ENCODE measurements around the gene ADAMTS4. TPM values are rescaled to one million over a fixed set of nuclear protein-coding genes. Genes with fewer than 3 reads are reported as not detected.

ADAMTS4 gene
- total RNA-seq, 2 experiments from 2014 or later, result 0.28 to 0.60 TPM

DNA sequence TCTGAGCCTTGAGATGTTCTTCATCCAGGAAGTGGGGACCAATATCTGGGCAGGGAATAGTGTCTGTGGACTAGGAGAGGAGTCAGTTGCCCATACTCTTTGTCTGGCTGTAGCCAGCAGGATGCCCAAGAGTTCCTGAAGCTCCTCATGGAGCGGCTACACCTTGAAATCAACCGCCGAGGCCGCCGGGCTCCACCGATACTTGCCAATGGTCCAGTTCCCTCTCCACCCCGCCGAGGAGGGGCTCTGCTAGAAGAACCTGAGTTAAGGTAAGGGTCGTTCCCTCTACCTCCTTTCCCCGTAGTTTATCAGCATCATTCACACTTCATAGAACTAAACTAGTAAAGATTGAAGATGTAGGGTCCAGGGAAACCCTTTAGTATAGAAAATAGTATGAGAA is 36.0 kb downstream of the ADAMTS4 start:
- peaks cover 66% of the 10 kb centered on the region for H3K36me3 Mint-ChIP-seq (ENCODE audit: low read depth)
- Histone ChIP-seq H3K4me1 (ENCODE audit: insufficient read depth, low read length) (peaks cover 62% of the 10 kb centered on the region), H3K36me3 (ENCODE audit: insufficient read depth, low read length) (peaks cover 45% of the 10 kb centered on the region), H3K27me3 (ENCODE audit: control insufficient read depth in 1 of 2, insufficient read depth in 2 of 2, low read length in 2 of 2) (no peaks in the 10 kb centered on the region), H3K4me3 (ENCODE audit: low read length) (no peak overlapping the region), H3K27ac (ENCODE audit: low read depth in 1 of 2, low read length in 2 of 2) (no peak overlapping the region), H3K9me3 (ENCODE audit: control insufficient read depth in 1 of 2, insufficient read depth in 1 of 2, low read length in 2 of 2) (no peaks in the 10 kb centered on the region)
- intact Hi-C loops (cut with DNase I, micrococcal nuclease), result loop anchor here in 1 of 2 experiments (2.0 kb wide), 1 partner anchor 14 kb away; the partner anchor contains the start of gene B4GALT3
- TF ChIP-seq, protein P1, sequence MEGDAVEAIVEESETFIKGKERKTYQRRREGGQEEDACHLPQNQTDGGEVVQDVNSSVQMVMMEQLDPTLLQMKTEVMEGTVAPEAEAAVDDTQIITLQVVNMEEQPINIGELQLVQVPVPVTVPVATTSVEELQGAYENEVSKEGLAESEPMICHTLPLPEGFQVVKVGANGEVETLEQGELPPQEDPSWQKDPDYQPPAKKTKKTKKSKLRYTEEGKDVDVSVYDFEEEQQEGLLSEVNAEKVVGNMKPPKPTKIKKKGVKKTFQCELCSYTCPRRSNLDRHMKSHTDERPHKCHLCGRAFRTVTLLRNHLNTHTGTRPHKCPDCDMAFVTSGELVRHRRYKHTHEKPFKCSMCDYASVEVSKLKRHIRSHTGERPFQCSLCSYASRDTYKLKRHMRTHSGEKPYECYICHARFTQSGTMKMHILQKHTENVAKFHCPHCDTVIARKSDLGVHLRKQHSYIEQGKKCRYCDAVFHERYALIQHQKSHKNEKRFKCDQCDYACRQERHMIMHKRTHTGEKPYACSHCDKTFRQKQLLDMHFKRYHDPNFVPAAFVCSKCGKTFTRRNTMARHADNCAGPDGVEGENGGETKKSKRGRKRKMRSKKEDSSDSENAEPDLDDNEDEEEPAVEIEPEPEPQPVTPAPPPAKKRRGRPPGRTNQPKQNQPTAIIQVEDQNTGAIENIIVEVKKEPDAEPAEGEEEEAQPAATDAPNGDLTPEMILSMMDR (IDR thresholded peaks at IDR 0.05), result no peak
- CTCF ChIA-PET, result no interaction called here
- POLR2A ChIA-PET, result interaction anchor here (1.2 to 1.3 kb wide), 2 partner anchors 14 to 19 kb away, joined by 3 read pairs; partner anchors contain the start of gene B4GALT3
- H3K4me3 Mint-ChIP-seq, result peak overlapping the region; percentile 93
- peak overlapping the region; percentile 98 for H3K27ac Mint-ChIP-seq
- no peak for ATAC-seq (ENCODE audit: poor library complexity)
- DNase-seq, result no peak
- no peaks in the 10 kb centered on the region for H3K9me3 Mint-ChIP-seq
- H3K27me3 Mint-ChIP-seq, result no peaks in the 10 kb centered on the region
- H3K4me1 Mint-ChIP-seq (ENCODE audit: low read depth), result peaks cover 84% of the 10 kb centered on the region

DNA sequence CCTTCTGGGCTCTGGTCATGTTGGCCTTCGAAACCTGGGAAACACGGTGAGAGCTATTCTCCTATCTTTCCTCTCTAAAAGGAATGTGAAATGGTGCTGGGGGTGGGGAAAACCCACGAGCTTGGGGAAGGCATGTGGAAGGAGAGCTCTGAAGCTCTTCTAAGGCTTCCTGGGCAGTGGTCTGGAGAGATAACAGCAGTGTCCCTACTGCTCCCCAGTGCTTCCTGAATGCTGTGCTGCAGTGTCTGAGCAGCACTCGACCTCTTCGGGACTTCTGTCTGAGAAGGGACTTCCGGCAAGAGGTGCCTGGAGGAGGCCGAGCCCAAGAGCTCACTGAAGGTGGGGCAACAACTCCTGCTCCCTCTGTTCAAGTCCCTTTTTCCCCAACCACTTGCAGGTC is 36.8 kb downstream of the ADAMTS4 start:
- TF ChIP-seq, protein P1 (IDR thresholded peaks at IDR 0.05), result no peak
- Histone ChIP-seq H3K27me3 (ENCODE audit: control insufficient read depth in 1 of 2, insufficient read depth in 2 of 2, low read length in 2 of 2) (no peaks in the 10 kb centered on the region), H3K27ac (ENCODE audit: low read depth in 1 of 2, low read length in 2 of 2) (no peak overlapping the region), H3K4me1 (ENCODE audit: insufficient read depth, low read length) (peaks cover 54% of the 10 kb centered on the region), H3K4me3 (ENCODE audit: low read length) (no peak overlapping the region), H3K36me3 (ENCODE audit: insufficient read depth, low read length) (peaks cover 51% of the 10 kb centered on the region), H3K9me3 (ENCODE audit: control insufficient read depth in 1 of 2, insufficient read depth in 1 of 2, low read length in 2 of 2) (no peaks in the 10 kb centered on the region)
- no peaks in the 10 kb centered on the region for H3K9me3 Mint-ChIP-seq
- peak overlapping the region; percentile 93 for H3K4me3 Mint-ChIP-seq
- peak overlapping the region; percentile 98 for H3K27ac Mint-ChIP-seq
- ATAC-seq (ENCODE audit: poor library complexity) (no peak), DNase-seq (no peak)
- H3K4me1 Mint-ChIP-seq (ENCODE audit: low read depth), result peaks cover 85% of the 10 kb centered on the region
- no peaks in the 10 kb centered on the region for H3K27me3 Mint-ChIP-seq
- ChIA-PET POLR2A (interaction anchor here (0.9 to 1.3 kb wide), 4 partner anchors 15 to 40 kb away, joined by 3 to 5 read pairs (median 3); partner anchors contain the start of genes B4GALT3, DEDD and NDUFS2), CTCF (no interaction called here)
- H3K36me3 Mint-ChIP-seq (ENCODE audit: low read depth), result peaks cover 73% of the 10 kb centered on the region
- intact Hi-C loops (cut with DNase I, micrococcal nuclease), result loop anchor here in 1 of 2 experiments (2.0 kb wide), 1 partner anchor 15 kb away; the partner anchor contains the start of gene B4GALT3

DNA sequence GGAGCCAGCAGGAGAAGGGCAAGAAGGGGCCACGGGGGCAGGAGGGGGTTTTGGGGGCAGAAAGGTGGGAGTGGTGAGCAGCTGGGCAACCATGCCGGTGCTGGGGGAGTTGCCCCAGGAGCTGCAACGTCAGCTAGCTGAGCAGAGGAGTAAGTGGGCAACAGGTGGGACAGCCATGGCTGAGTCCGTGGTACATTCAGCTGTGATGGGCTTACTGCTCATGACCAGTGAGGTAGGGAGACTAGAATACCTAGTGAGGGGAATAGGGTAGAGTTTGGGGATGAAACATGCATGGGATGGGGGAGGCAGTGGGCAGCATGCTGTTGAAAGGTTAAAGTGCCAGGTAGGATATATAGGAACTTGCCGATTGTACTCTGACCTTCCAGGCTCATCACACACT is 37.2 kb downstream of the ADAMTS4 start:
- ChIA-PET CTCF (no interaction called here), POLR2A (interaction anchor here (0.9 to 1.3 kb wide), 4 partner anchors 15 to 41 kb away, joined by 3 to 5 read pairs (median 3); partner anchors contain the start of genes B4GALT3, DEDD and NDUFS2)
- Histone ChIP-seq H3K4me1 (ENCODE audit: insufficient read depth, low read length) (peaks cover 50% of the 10 kb centered on the region), H3K9me3 (ENCODE audit: control insufficient read depth in 1 of 2, insufficient read depth in 1 of 2, low read length in 2 of 2) (no peaks in the 10 kb centered on the region), H3K4me3 (ENCODE audit: low read length) (no peak overlapping the region), H3K27me3 (ENCODE audit: control insufficient read depth in 1 of 2, insufficient read depth in 2 of 2, low read length in 2 of 2) (no peaks in the 10 kb centered on the region), H3K36me3 (ENCODE audit: insufficient read depth, low read length) (peaks cover 51% of the 10 kb centered on the region), H3K27ac (ENCODE audit: low read depth in 1 of 2, low read length in 2 of 2) (no peak overlapping the region)
- intact Hi-C loops (cut with DNase I, micrococcal nuclease), result loop anchor here in 1 of 2 experiments (2.0 kb wide), 1 partner anchor 15 kb away; the partner anchor contains the start of gene B4GALT3
- DNase-seq, result peak in 1 of 14 experiments; percentile 12
- Mint-ChIP-seq H3K4me3 (peak overlapping the region; percentile 93), H3K27me3 (no peaks in the 10 kb centered on the region), H3K36me3 (ENCODE audit: low read depth) (peaks cover 76% of the 10 kb centered on the region), H3K27ac (peak overlapping the region; percentile 98), H3K4me1 (ENCODE audit: low read depth) (peaks cover 83% of the 10 kb centered on the region), H3K9me3 (no peaks in the 10 kb centered on the region)
- no peak for ATAC-seq (ENCODE audit: poor library complexity)
- TF ChIP-seq, protein P1 (IDR thresholded peaks at IDR 0.05), result no peak
